SK-N-SH (cell line): ENCODE measurements around the gene DCANP1.

Source experiments
- EZH2phosphoT487 ChIP-seq: fragments of 200-600 bp; sonication (generic); IDR thresholded peaks from 2 replicates; pipeline ENCODE4 v1.6.1; 2017; ENCODE audit warnings: low read depth, mixed run types, mild to moderate bottlenecking, antibody characterized with exemption, moderate library complexity, borderline replicate concordance
- JUND ChIP-seq: IDR thresholded peaks from 2 replicates; pipeline ENCODE4 v1.4.0; 2012
- MXI1 ChIP-seq: IDR thresholded peaks from 2 replicates; pipeline ENCODE4 v1.6.1; 2012; ENCODE audit warnings: mild to moderate bottlenecking, low read depth, low read length, improper control_type of control experiment
- POLR2AphosphoS5 ChIP-seq: IDR thresholded peaks from 2 replicates; pipeline ENCODE4 v1.6.1; 2012; ENCODE audit warnings: low read depth, low read length
- SIN3A ChIP-seq: IDR thresholded peaks from 2 replicates; pipeline ENCODE4 v1.6.1; 2012; ENCODE audit warnings: low read depth, mild to moderate bottlenecking, low read length, moderate library complexity, borderline replicate concordance
- SMC3 ChIP-seq: IDR thresholded peaks from 2 replicates; pipeline ENCODE4 v1.6.1; 2012; ENCODE audit warnings: low read depth, low read length, improper control_type of control experiment
- TF ChIP-seq, protein P1 (sequence below): fragments of 200-600 bp; sonication (generic); IDR thresholded peaks from 2 replicates; pipeline ENCODE4 v1.6.1; 2017; ENCODE audit warnings: antibody characterized with exemption, mild to moderate bottlenecking, moderate library complexity
- TF ChIP-seq, protein P2 (sequence below): IDR thresholded peaks from 2 replicates; pipeline ENCODE4 v1.4.0; 2012; ENCODE audit warnings: low read depth

DNA sequence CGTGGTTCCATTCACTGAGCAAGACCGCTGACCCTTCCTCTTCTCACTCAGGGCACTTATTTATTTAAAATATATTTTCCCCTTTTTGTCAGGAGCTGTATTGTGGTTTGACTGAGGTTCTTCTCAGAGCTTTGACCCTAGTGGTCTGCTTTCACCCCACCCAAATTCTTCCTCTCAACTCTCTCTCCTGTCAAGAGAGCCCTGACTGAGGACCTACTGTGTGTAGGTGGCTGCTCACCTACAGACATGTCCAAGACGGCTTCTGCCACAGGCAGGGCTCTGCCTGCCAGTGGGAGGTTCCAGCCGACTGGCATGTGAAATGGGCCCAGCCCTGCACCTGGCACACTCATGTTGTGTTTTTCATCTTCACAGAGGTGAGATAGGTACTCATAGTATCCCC is 5.2 kb downstream of the DCANP1 start:
- TF ChIP-seq SMC3 = no peak
- TF ChIP-seq, protein P1, sequence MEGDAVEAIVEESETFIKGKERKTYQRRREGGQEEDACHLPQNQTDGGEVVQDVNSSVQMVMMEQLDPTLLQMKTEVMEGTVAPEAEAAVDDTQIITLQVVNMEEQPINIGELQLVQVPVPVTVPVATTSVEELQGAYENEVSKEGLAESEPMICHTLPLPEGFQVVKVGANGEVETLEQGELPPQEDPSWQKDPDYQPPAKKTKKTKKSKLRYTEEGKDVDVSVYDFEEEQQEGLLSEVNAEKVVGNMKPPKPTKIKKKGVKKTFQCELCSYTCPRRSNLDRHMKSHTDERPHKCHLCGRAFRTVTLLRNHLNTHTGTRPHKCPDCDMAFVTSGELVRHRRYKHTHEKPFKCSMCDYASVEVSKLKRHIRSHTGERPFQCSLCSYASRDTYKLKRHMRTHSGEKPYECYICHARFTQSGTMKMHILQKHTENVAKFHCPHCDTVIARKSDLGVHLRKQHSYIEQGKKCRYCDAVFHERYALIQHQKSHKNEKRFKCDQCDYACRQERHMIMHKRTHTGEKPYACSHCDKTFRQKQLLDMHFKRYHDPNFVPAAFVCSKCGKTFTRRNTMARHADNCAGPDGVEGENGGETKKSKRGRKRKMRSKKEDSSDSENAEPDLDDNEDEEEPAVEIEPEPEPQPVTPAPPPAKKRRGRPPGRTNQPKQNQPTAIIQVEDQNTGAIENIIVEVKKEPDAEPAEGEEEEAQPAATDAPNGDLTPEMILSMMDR = no peak
- TF ChIP-seq POLR2AphosphoS5 = no peak
- no peak for TF ChIP-seq SIN3A
- no peak for TF ChIP-seq EZH2phosphoT487
- no peak for TF ChIP-seq MXI1
- TF ChIP-seq JUND = no peak
- TF ChIP-seq, protein P2, sequence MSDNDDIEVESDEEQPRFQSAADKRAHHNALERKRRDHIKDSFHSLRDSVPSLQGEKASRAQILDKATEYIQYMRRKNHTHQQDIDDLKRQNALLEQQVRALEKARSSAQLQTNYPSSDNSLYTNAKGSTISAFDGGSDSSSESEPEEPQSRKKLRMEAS = no peak
